Measurements from ENCODE around the gene EDEM2. TPM values are rescaled to one million over a fixed set of nuclear protein-coding genes. Genes with fewer than 3 reads are reported as not detected.
"Not testable (repeated sequence)": the region's sequence is repeated elsewhere in the genome, so short reads cannot be mapped to it uniquely, and the experiment has no call there.

The EDEM2 gene
- total and polyA plus RNA-seq, 2 of the 13 experiments (the other 11 are each of a cell fraction or from before 2014, with no cell fraction given): 33.1 to 46.9 TPM

GRCh38 chr20:35146920-35147574 lies at the start of gene EDEM2 (continued):
- TF ChIP-seq ZFAT (CRISPR knock-in tag; conservative IDR thresholded peaks at IDR 0.05) (peak; percentile 99), SMC3 (IDR thresholded peaks at IDR 0.05; ENCODE audit: low read length) (no peak), ZBTB1 (CRISPR knock-in tag; IDR thresholded peaks at IDR 0.05; ENCODE audit: borderline replicate concordance) (no peak), MED13 (CRISPR knock-in tag; IDR thresholded peaks at IDR 0.05) (no peak; the same call in 1 of the 2 replicates), MAFK (conservative IDR thresholded peaks at IDR 0.05 in 1 of 2, IDR thresholded peaks at IDR 0.05 in 1 of 2; ENCODE audit: low read length in 2 of 2) (peak; percentile 32 to 62), ZNF713 (CRISPR knock-in tag; IDR thresholded peaks at IDR 0.05) (no peak; the same call in 1 of the 2 replicates), GMEB1 (CRISPR knock-in tag; IDR thresholded peaks at IDR 0.05; ENCODE audit: borderline replicate concordance) (peak; percentile 90), TCF12 (IDR thresholded peaks at IDR 0.05) (no peak), TCF12 (CRISPR knock-in tag; IDR thresholded peaks at IDR 0.05) (peak; percentile 76; the same call in 1 of the 2 replicates), ZNF772 (CRISPR knock-in tag; IDR thresholded peaks at IDR 0.05) (peak; percentile 99)

- Histone ChIP-seq H3K9me3 (ENCODE audit: low read length) (peaks cover 24% of the 10 kb centered on the region), H3K9ac (ENCODE audit: insufficient read depth, low read depth, low read length) (no peak overlapping the region), H3K4me1 (ENCODE audit: insufficient read depth, low read length) (no peaks in the 10 kb centered on the region), H2AFZ (ENCODE audit: low read length) (no peak overlapping the region), H4K20me1 (ENCODE audit: insufficient read depth, low read length) (no peaks in the 10 kb centered on the region), H3K79me2 (ENCODE audit: insufficient read depth, low read length) (no peaks in the 10 kb centered on the region), H3K27ac (ENCODE audit: extremely low read length, insufficient read depth, low read length) (no peak overlapping the region), H3K4me2 (ENCODE audit: low read depth, low read length) (no peak overlapping the region), H3K36me3 (replicated peaks in 1 of 2; ENCODE audit: control insufficient read depth in 1 of 2, insufficient read depth in 2 of 2, low read length in 2 of 2) (no peaks in the 10 kb centered on the region), H3K4me3 (replicated peaks in 1 of 3; ENCODE audit: insufficient read depth in 1 of 3, low read depth in 2 of 3, low read length in 3 of 3) (no peak overlapping the region), H3K27me3 (ENCODE audit: control insufficient read depth in 1 of 2, insufficient read depth in 2 of 2, low read length in 2 of 2) (peaks cover 2 to 4% of the 10 kb centered on the region in 2 experiments; a peak in 1 of 5 replicates)
- in situ Hi-C loops (cut with HindIII; ENCODE audit: extremely low pct_ligation_motif_present, low pct_unique_long_range_greater_than_20kb) (no loop called here), intact Hi-C loops (cut with micrococcal nuclease; ENCODE audit: unreplicated experiment) (no loop called here)
- ChIA-PET POLR2A (no interaction called here), CTCF (ENCODE audit: low intra/inter-chr PET ratio, low total read pairs) (no interaction called here)
- DNase-seq (ENCODE audit: low spot score) (no peak), FAIRE-seq (no peak), ATAC-seq (no peak)
- BruUV-seq (replicated peaks): no TSS peak
- TF ChIP-seq DRAP1 (CRISPR knock-in tag; IDR thresholded peaks at IDR 0.05) (no peak), ZNF317 (CRISPR knock-in tag; IDR thresholded peaks at IDR 0.05) (peak; percentile 99)
These were observed 49.2 kb upstream of the EDEM2 start for GRCh38 chr20:35196313-35196712.

GRCh38 chr20:35193031-35193791 lies 46.1 kb upstream of the EDEM2 start:
- in situ Hi-C loops (cut with HindIII; ENCODE audit: extremely low pct_ligation_motif_present, low pct_unique_long_range_greater_than_20kb): not testable (repeated sequence)

More at GRCh38 chr20:35193031-35193791, 46.1 kb upstream of the EDEM2 start:
- H3K9ac ChIP-seq (ENCODE audit: insufficient read depth, low read depth, low read length); BruUV-seq (replicated peaks); H3K79me2 ChIP-seq (ENCODE audit: insufficient read depth, low read length); FAIRE-seq; ATAC-seq; H4K20me1 ChIP-seq (ENCODE audit: insufficient read depth, low read length); H3K27me3 ChIP-seq (ENCODE audit: control insufficient read depth in 1 of 2, insufficient read depth in 2 of 2, low read length in 2 of 2); CTCF ChIA-PET (ENCODE audit: low intra/inter-chr PET ratio, low total read pairs); H3K36me3 ChIP-seq (replicated peaks in 1 of 2; ENCODE audit: control insufficient read depth in 1 of 2, insufficient read depth in 2 of 2, low read length in 2 of 2); H3K4me2 ChIP-seq (ENCODE audit: low read depth, low read length); H3K27ac ChIP-seq (ENCODE audit: extremely low read length, insufficient read depth, low read length); H2AFZ ChIP-seq (ENCODE audit: low read length); POLR2A ChIA-PET; intact Hi-C loops (cut with micrococcal nuclease; ENCODE audit: unreplicated experiment); DNase-seq (ENCODE audit: low spot score); H3K4me3 ChIP-seq (replicated peaks in 1 of 3; ENCODE audit: insufficient read depth in 1 of 3, low read depth in 2 of 3, low read length in 3 of 3): not testable (repeated sequence)
- 47% methylated on average over 9 of the region's 9 CpGs for WGBS (ENCODE audit: low lambda C conversion rate)
- Histone ChIP-seq H3K9me3 (ENCODE audit: low read length) (peaks cover 15% of the 10 kb centered on the region), H3K4me1 (ENCODE audit: insufficient read depth, low read length) (peaks cover 23% of the 10 kb centered on the region)

All from HepG2 (cell line).